Lung (tissue), 12 donors: Measurements from ENCODE around the gene HAUS8. TPM values are rescaled to one million over a fixed set of nuclear protein-coding genes. Genes with fewer than 3 reads are reported as not detected.

Experiments
- ATAC-seq: fragments of 200-7000 bp; cut with Tn5 transposase; one replicate; pipeline ENCODE4 v1.9.1; 2020; ENCODE audit warnings: moderate number of reproducible peaks; ENCODE audit not compliant: insufficient read depth, low FRiP score
- DNase-seq, 3 donors: peaks; one replicate each; pipeline ENCODE4 v3.0.0-alpha.2; 2013 to 2017
- H3K27ac ChIP-seq, 2 donors: one replicate each; pipeline ENCODE4 v1.5.1; 2013; ENCODE audit warnings: mild to moderate bottlenecking in 2 of 2, moderate library complexity in 2 of 2, control low read depth in 1 of 2, inconsistent platforms in 1 of 2, low read depth in 1 of 2, low read length in 1 of 2
- H3K27me3 ChIP-seq, 3 donors: one replicate each; pipeline ENCODE4 v1.5.1; 2013; ENCODE audit warnings: low read length in 2 of 3; ENCODE audit not compliant: control insufficient read depth in 3 of 3, insufficient read depth in 3 of 3
- H3K36me3 ChIP-seq, 4 donors: one replicate each; pipeline ENCODE4 v1.5.1; 2013; ENCODE audit warnings: low read length in 4 of 4, mild to moderate bottlenecking in 1 of 4, moderate library complexity in 1 of 4; ENCODE audit not compliant: control insufficient read depth in 4 of 4, insufficient read depth in 4 of 4
- H3K4me1 ChIP-seq, 5 donors: one replicate each; pipeline ENCODE4 v1.5.1; 2013; ENCODE audit warnings: low read length in 5 of 5, mild to moderate bottlenecking in 2 of 5, moderate library complexity in 1 of 5; ENCODE audit not compliant: control insufficient read depth in 5 of 5, insufficient read depth in 5 of 5
- H3K4me3 ChIP-seq: one replicate; pipeline ENCODE4 v1.5.1; 2013; ENCODE audit warnings: mild to moderate bottlenecking, control low read depth, moderate library complexity
- H3K9ac ChIP-seq, 2 donors: one replicate each; pipeline ENCODE4 v1.5.1; 2013; ENCODE audit warnings: low read length in 2 of 2, control low read depth in 1 of 2; ENCODE audit not compliant: insufficient read depth in 1 of 2
- H3K9me3 ChIP-seq, 4 donors: one replicate each; pipeline ENCODE4 v1.5.1; 2013; ENCODE audit warnings: low read length in 3 of 4, mild to moderate bottlenecking in 1 of 4, moderate library complexity in 1 of 4; ENCODE audit not compliant: control insufficient read depth in 4 of 4, insufficient read depth in 3 of 4
- CTCF ChIP-seq: IDR thresholded peaks from 2 replicates; pipeline ENCODE4 v1.5.1; 2012; ENCODE audit warnings: mild to moderate bottlenecking; ENCODE audit errors: control extremely low read depth, extremely low read depth
- WGBS, 2 donors: extraction: QIAGEN DNeasy Blood & Tissue Kit; methylation state at CpG; one replicate each; pipeline ENCODE4 v1.1.7; 2013; 5-methylcytosine and 5-hydroxymethylcytosine counted together
- polyA plus RNA-seq, 2 donors: library from polyadenylated mRNA; stranded (reverse); fragments of 200-250 nt; gene quantifications; one replicate each; pipeline ENCODE4 v1.2.1, GENCODE V29; 2013
- total RNA-seq, 2 donors: library from RNA; depleted of rRNA in 1 of 2; stranded (reverse); fragments of >200 nt in 1 of 2; gene quantifications; one replicate each; pipeline ENCODE4 v1.2.1, GENCODE V29; 2014 to 2021
- donor health status: control.
- donor health status: control.
- donor health status: Bipolar disorder and iron deficiency.
- donor health status: healthy.
- donor health status: DM: yes; HTN: yes; CAD: no.

Gene HAUS8
- total and polyA plus RNA-seq, 4 donors, result 6.1 to 13.8 (median 8.5) TPM

GRCh38 chr19:17041976-17042375 is 33.3 kb downstream of the HAUS8 start:
- Histone ChIP-seq H3K9ac (no peak overlapping the region), H3K27ac (peak overlapping the region; percentile 28 to 49), H3K4me3 (no peak overlapping the region), H3K27me3 (no peaks in the 10 kb centered on the region), H3K9me3 (no peaks in the 10 kb centered on the region), H3K36me3 (no peaks in the 10 kb centered on the region), H3K4me1 (peaks cover 0 to 3% (median 0%) of the 10 kb centered on the region in 5 donors)
- DNase-seq, result peak; percentile 48 to 79 (median 54)
- no peak for ATAC-seq
- WGBS, 2 donors, result 22 to 35% methylated on average over 11 of the region's 11 CpGs
- TF ChIP-seq CTCF, result no peak

- no peaks in the 10 kb centered on the region for H3K36me3 ChIP-seq
- ATAC-seq (no peak), DNase-seq (no peak)
- H3K4me3 ChIP-seq, result no peak overlapping the region
- 85% methylated on average over 15 of the region's 15 CpGs for WGBS, 2 donors
- no peaks in the 10 kb centered on the region for H3K9me3 ChIP-seq
- peaks cover 0 to 3% (median 0%) of the 10 kb centered on the region in 5 donors for H3K4me1 ChIP-seq
- H3K27me3 ChIP-seq, result no peaks in the 10 kb centered on the region
- H3K9ac ChIP-seq, result no peak overlapping the region
- no peak overlapping the region for H3K27ac ChIP-seq
- TF ChIP-seq CTCF, result no peak
Measured at GRCh38 chr19:17037966-17038500, 37.2 kb downstream of the HAUS8 start.

- TF ChIP-seq CTCF, result no peak
- peaks cover 0 to 2% (median 0%) of the 10 kb centered on the region in 5 donors for H3K4me1 ChIP-seq
- H3K9me3 ChIP-seq, result no peaks in the 10 kb centered on the region
- H3K27me3 ChIP-seq, result no peaks in the 10 kb centered on the region
- no peak overlapping the region for H3K9ac ChIP-seq
- DNase-seq, result no peak
- 87 to 95% methylated on average over 6 of the region's 6 CpGs for WGBS, 2 donors
- no peak overlapping the region for H3K4me3 ChIP-seq
- no peak for ATAC-seq
- no peak overlapping the region for H3K27ac ChIP-seq
- H3K36me3 ChIP-seq, result no peaks in the 10 kb centered on the region
Measured at GRCh38 chr19:17037184-17037583, 38.1 kb downstream of the HAUS8 start.

- Histone ChIP-seq H3K36me3 (no peaks in the 10 kb centered on the region), H3K9me3 (no peaks in the 10 kb centered on the region), H3K27ac (no peak overlapping the region), H3K4me1 (peaks cover 0 to 2% (median 0%) of the 10 kb centered on the region in 5 donors), H3K27me3 (no peaks in the 10 kb centered on the region), H3K4me3 (no peak overlapping the region), H3K9ac (no peak overlapping the region)
- TF ChIP-seq CTCF, result no peak
- no peak for ATAC-seq
- no peak for DNase-seq
- 84 to 99% methylated on average over 4 of the region's 4 CpGs for WGBS, 2 donors
Measured at GRCh38 chr19:17036640-17037039, 38.6 kb downstream of the HAUS8 start.
